CD4-positive, alpha-beta T cell (primary cell): ENCODE data around the gene ANKRD49. TPM values are rescaled to one million over a fixed set of nuclear protein-coding genes. Genes with fewer than 3 reads are reported as not detected.

Experiments
- ATAC-seq: fragments of 200-7000 bp; cut with Tn5 transposase; one replicate; pipeline ENCODE4 v1.10.0; 2022; ENCODE audit warnings: mild to moderate bottlenecking; ENCODE audit not compliant: poor library complexity
- CTCF ChIA-PET: fragments of 350-600 bp; sonication (Branson Sonifier 250); formaldehyde crosslinking; loops from one replicate; lab custom pipeline; 2021; ENCODE audit warnings: antibody characterized with exemption, inconsistent platforms; lab: Charles Lee
- POLR2A ChIA-PET: fragments of 350-600 bp; sonication (Branson Sonifier 250); formaldehyde crosslinking; loops from one replicate; lab custom pipeline; 2021; ENCODE audit warnings: antibody characterized with exemption, inconsistent platforms; lab: Charles Lee
- DNase-seq, 14 experiments: peaks; one replicate each; pipeline ENCODE4 v3.0.0-alpha.2; 2013 to 2020; ENCODE audit warnings: mixed read lengths in 2 of 14
- H3K27ac ChIP-seq, 2 donors: one replicate each; pipeline versions ENCODE4 v1.5.1 to v1.7.0; 2013; ENCODE audit warnings: low read length in 2 of 2, low read depth in 1 of 2, mild to moderate bottlenecking in 1 of 2
- H3K27me3 ChIP-seq, 2 experiments: 1 replicate in 1 of 2; 2 replicates in 1 of 2; pipeline versions ENCODE4 v1.6.1 to v1.7.0; 2013; ENCODE audit warnings: low read length in 2 of 2, control low read depth in 1 of 2, mild to moderate bottlenecking in 1 of 2, moderate library complexity in 1 of 2; ENCODE audit not compliant: insufficient read depth in 2 of 2, control insufficient read depth in 1 of 2
- H3K36me3 ChIP-seq: one replicate; pipeline ENCODE4 v1.6.1; 2013; ENCODE audit warnings: low read length, control low read depth; ENCODE audit not compliant: insufficient read depth
- H3K4me1 ChIP-seq: one replicate; pipeline ENCODE4 v1.6.1; 2013; ENCODE audit warnings: low read length, control low read depth; ENCODE audit not compliant: insufficient read depth
- H3K4me3 ChIP-seq: one replicate; pipeline ENCODE4 v1.5.1; 2013; ENCODE audit warnings: mild to moderate bottlenecking, low read length, moderate library complexity
- H3K9me3 ChIP-seq, 2 experiments: 1 replicate in 1 of 2; 2 replicates in 1 of 2; pipeline versions ENCODE4 v1.6.1 to v1.7.0; 2013; ENCODE audit warnings: low read length in 2 of 2, mild to moderate bottlenecking in 2 of 2, control low read depth in 1 of 2, moderate library complexity in 1 of 2; ENCODE audit not compliant: control insufficient read depth in 1 of 2, insufficient read depth in 1 of 2
- H3K27ac Mint-ChIP-seq: one replicate; pipeline ENCODE4 v1.8.0; 2020; ENCODE audit warnings: mixed read lengths
- H3K27me3 Mint-ChIP-seq: one replicate; pipeline ENCODE4 v1.8.0; 2021; ENCODE audit warnings: mixed read lengths
- H3K36me3 Mint-ChIP-seq: one replicate; pipeline ENCODE4 v1.8.0; 2021; ENCODE audit warnings: low read depth, mixed read lengths
- H3K4me1 Mint-ChIP-seq: one replicate; pipeline ENCODE4 v1.8.0; 2021; ENCODE audit warnings: low read depth, mixed read lengths
- H3K4me3 Mint-ChIP-seq: one replicate; pipeline ENCODE4 v1.8.0; 2020; ENCODE audit warnings: mild to moderate bottlenecking, mixed read lengths
- H3K9me3 Mint-ChIP-seq: one replicate; pipeline ENCODE4 v1.8.0; 2020; ENCODE audit warnings: mixed read lengths
- intact Hi-C, 2 experiments: fragments of 100-400 bp; cut with DNase I in 1 of 2; cut with micrococcal nuclease in 1 of 2; formaldehyde crosslinking; loops; one replicate each; pipeline versions ENCODE4 v1.15.1 to v1.9.0; 2023 to 2025; cut with DNase I, micrococcal nuclease
- total RNA-seq, 174 experiments: library from RNA in 2 of 174; stranded (reverse) in 2 of 174; gene quantifications; one replicate each; pipeline ENCODE4 v1.2.3 and lab custom pipeline; 2021 to 2026
- TF ChIP-seq, protein P1 (sequence below): fragments of 200-600 bp; IDR thresholded peaks from one replicate; pipeline ENCODE4 v1.8.0; 2022; ENCODE audit warnings: antibody characterized with exemption, mild to moderate bottlenecking

The ANKRD49 gene
- total RNA-seq, 2 experiments from 2014 or later: 54.4 to 56.4 TPM

DNA sequence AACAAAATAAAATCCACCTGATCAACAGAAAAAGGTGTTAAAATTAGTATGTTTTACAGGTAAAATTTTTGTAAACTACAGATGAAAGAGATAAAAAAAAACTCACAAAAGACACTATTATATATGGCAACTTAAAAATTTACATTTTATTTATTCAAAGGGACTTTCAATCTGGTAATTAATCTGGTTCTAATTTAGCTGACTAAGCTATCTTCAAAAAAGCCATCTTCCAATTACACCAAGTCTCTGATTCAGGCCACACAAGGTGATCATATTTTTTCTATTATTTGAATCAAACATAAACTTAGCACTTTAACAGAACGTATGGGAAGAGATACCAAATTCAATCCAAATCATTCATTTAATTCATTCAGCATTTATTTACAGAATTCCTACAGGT lies 7.7 kb upstream of the ANKRD49 start:
- Histone ChIP-seq H3K4me3 (no peak overlapping the region), H3K4me1 (no peaks in the 10 kb centered on the region), H3K27ac (no peak overlapping the region), H3K36me3 (peaks cover 71% of the 10 kb centered on the region), H3K9me3 (no peaks in the 10 kb centered on the region), H3K27me3 (no peaks in the 10 kb centered on the region)
- DNase-seq (no peak), ATAC-seq (no peak)
- POLR2A ChIA-PET: no interaction called here
- Mint-ChIP-seq H3K36me3 (peaks cover 94% of the 10 kb centered on the region), H3K4me3 (no peak overlapping the region), H3K27me3 (no peaks in the 10 kb centered on the region), H3K4me1 (peaks cover 26% of the 10 kb centered on the region), H3K9me3 (no peaks in the 10 kb centered on the region), H3K27ac (no peak overlapping the region)
- TF ChIP-seq, protein P1, sequence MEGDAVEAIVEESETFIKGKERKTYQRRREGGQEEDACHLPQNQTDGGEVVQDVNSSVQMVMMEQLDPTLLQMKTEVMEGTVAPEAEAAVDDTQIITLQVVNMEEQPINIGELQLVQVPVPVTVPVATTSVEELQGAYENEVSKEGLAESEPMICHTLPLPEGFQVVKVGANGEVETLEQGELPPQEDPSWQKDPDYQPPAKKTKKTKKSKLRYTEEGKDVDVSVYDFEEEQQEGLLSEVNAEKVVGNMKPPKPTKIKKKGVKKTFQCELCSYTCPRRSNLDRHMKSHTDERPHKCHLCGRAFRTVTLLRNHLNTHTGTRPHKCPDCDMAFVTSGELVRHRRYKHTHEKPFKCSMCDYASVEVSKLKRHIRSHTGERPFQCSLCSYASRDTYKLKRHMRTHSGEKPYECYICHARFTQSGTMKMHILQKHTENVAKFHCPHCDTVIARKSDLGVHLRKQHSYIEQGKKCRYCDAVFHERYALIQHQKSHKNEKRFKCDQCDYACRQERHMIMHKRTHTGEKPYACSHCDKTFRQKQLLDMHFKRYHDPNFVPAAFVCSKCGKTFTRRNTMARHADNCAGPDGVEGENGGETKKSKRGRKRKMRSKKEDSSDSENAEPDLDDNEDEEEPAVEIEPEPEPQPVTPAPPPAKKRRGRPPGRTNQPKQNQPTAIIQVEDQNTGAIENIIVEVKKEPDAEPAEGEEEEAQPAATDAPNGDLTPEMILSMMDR: no peak
- CTCF ChIA-PET: no interaction called here
- intact Hi-C loops: no loop called here

DNA sequence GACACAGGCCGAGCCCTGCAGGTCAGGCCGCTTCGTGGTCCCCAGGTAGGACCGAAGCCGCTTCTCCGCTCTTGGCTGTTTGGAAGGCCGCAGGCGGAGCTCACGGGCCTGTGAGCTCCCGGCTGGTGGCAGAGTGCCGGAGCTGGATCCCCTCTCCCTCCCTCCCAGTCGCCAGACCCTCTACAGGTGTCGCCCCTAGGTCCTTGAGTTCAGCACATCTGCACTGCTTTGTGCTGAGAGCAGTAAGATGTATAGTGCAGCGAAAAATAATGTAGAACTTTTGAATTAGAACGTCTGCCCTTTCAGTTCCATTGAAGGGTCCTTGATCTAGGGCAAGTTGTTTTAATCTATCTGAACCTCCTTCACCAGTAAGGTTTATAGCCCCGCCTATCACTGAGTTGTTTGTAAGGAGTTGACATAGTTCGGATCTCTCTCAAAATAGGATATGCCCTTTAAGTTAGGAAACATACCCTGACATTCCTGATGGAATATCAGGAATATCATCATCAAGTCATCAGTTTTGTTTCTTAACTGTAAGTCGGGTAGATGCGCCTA lies 419 bp downstream of the ANKRD49 start:
- Mint-ChIP-seq H3K36me3 (peaks cover 69% of the 10 kb centered on the region), H3K4me1 (peaks cover 51% of the 10 kb centered on the region), H3K4me3 (peak overlapping the region; percentile 97), H3K9me3 (no peaks in the 10 kb centered on the region), H3K27ac (peak overlapping the region; percentile 92), H3K27me3 (no peaks in the 10 kb centered on the region)
- Histone ChIP-seq H3K27ac (peak overlapping the region; percentile 65 to 86), H3K27me3 (no peaks in the 10 kb centered on the region), H3K4me3 (peak overlapping the region; percentile 83), H3K36me3 (peaks cover 38% of the 10 kb centered on the region), H3K4me1 (peaks cover 8% of the 10 kb centered on the region), H3K9me3 (no peaks in the 10 kb centered on the region)
- POLR2A ChIA-PET: interaction anchor here (0.5 to 1.3 kb wide), 10 partner anchors 8 to 833 kb away, joined by 3 to 8 read pairs (median 3); partner anchors contain the start of genes C11orf54, C11orf97, CEP295 and MED17
- ATAC-seq: peak; percentile 64
- DNase-seq: no peak
- CTCF ChIA-PET: no interaction called here
- TF ChIP-seq, protein P1: no peak
- intact Hi-C loops: loop anchor here (2.0 to 10.0 kb wide), 6 partner anchors 365 to 1297 kb away; partner anchors contain the start of genes C11orf54 (in 1 of the 2), CWC15 (in 1 of the 2), KDM4D (in 1 of the 2) and MED17 (in 1 of the 2)

DNA sequence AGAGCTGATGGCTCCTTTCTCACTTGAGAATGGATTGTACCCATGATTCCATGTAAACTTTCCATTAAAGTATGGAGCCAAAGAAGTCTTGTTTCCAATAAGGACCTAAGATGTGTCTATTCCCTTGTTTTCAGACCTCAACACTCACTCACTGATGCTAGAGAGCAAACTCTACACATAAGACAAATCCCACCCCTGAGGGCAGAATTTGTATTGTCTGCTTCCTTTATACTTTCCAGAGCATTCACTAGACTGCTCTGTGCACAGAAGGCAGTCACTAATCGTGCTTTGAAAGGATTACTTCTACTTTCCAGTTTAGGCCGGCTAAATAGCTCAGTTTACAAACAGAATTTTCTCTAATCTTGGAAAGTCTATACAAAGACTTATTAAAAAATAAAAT lies 6.4 kb downstream of the ANKRD49 start:
- Histone ChIP-seq H3K4me3 (no peak overlapping the region), H3K27me3 (no peaks in the 10 kb centered on the region), H3K9me3 (no peaks in the 10 kb centered on the region), H3K27ac (no peak overlapping the region), H3K36me3 (peaks cover 54% of the 10 kb centered on the region), H3K4me1 (no peaks in the 10 kb centered on the region)
- Mint-ChIP-seq H3K4me1 (peaks cover 10% of the 10 kb centered on the region), H3K27ac (peak overlapping the region; percentile 14), H3K9me3 (no peaks in the 10 kb centered on the region), H3K4me3 (no peak overlapping the region), H3K27me3 (no peaks in the 10 kb centered on the region), H3K36me3 (peaks cover 71% of the 10 kb centered on the region)
- ChIA-PET POLR2A (no interaction called here), CTCF (interaction anchor here (0.8 kb wide), 2 partner anchors 605 to 1280 kb away, joined by 3 read pairs; no protein-coding TSS in a partner anchor)
- TF ChIP-seq, protein P1: no peak
- ATAC-seq: no peak
- no peak for DNase-seq
- intact Hi-C loops: loop anchor here (5.0 to 10.0 kb wide), 4 partner anchors 175 to 1555 kb away; partner anchors contain the start of genes CWC15 (in 1 of the 2) and KDM4D (in 1 of the 2)
